Keratinocyte (primary cell): Measurements from ENCODE around the gene DNAJC2. TPM values are rescaled to one million over a fixed set of nuclear protein-coding genes. Genes with fewer than 3 reads are reported as not detected.

Source experiments
- DNase-seq: peaks from one replicate; pipeline ENCODE4 v3.0.0-alpha.2; 2011; ENCODE audit warnings: low read depth, missing footprints, low spot score
- FAIRE-seq: peaks from 2 replicates; lab custom pipeline; 2011; peaks lifted over from hg19 to GRCh38; lab: Jason Lieb, UNC
- H2AFZ ChIP-seq: 2 replicates; pipeline ENCODE4 v1.6.0; 2012; ENCODE audit warnings: low read length, control low read depth, inconsistent platforms; ENCODE audit not compliant: control insufficient read depth
- H3K27ac ChIP-seq: 2 replicates; pipeline ENCODE4 v1.5.1; 2011; ENCODE audit warnings: low read length; ENCODE audit not compliant: control insufficient read depth, insufficient read depth
- H3K27me3 ChIP-seq: 3 replicates; pipeline ENCODE4 v1.6.0; 2011; ENCODE audit warnings: low read length; ENCODE audit not compliant: control insufficient read depth, insufficient read depth; ENCODE audit errors: extremely low read depth
- H3K36me3 ChIP-seq, 2 experiments: 2 replicates in 1 of 2; 3 replicates in 1 of 2; pipeline ENCODE4 v1.5.1; 2011; ENCODE audit warnings: low read length in 2 of 2, mild to moderate bottlenecking in 1 of 2; ENCODE audit not compliant: control insufficient read depth in 2 of 2, insufficient read depth in 2 of 2; ENCODE audit errors: extremely low read depth in 1 of 2
- H3K4me1 ChIP-seq: 3 replicates; pipeline ENCODE4 v1.5.1; 2011; ENCODE audit warnings: low read length; ENCODE audit not compliant: control insufficient read depth, insufficient read depth; ENCODE audit errors: extremely low read depth
- H3K4me2 ChIP-seq: 3 replicates; pipeline ENCODE4 v1.6.0; 2011; ENCODE audit warnings: low read depth, low read length; ENCODE audit not compliant: control insufficient read depth, insufficient read depth; ENCODE audit errors: extremely low read depth
- H3K4me3 ChIP-seq, 3 experiments: fragments of 200-600 bp in 1 of 3; sonication (generic) in 1 of 3; 2 replicates in 2 of 3; 3 replicates in 1 of 3; pipeline ENCODE4 v1.5.1; 2011 to 2016; ENCODE audit warnings: low read length in 3 of 3, mild to moderate bottlenecking in 3 of 3, control low read depth in 2 of 3, inconsistent platforms in 1 of 3, low read depth in 1 of 3, mixed read lengths in 1 of 3, mixed run types in 1 of 3, moderate library complexity in 1 of 3; ENCODE audit not compliant: control insufficient read depth in 2 of 3, insufficient read depth in 2 of 3; ENCODE audit errors: extremely low read depth in 1 of 3
- H3K79me2 ChIP-seq: 2 replicates; pipeline ENCODE4 v1.6.0; 2012; ENCODE audit warnings: low read length; ENCODE audit not compliant: control insufficient read depth, insufficient read depth
- H3K9ac ChIP-seq: 3 replicates; pipeline ENCODE4 v1.6.0; 2011; ENCODE audit warnings: low read length; ENCODE audit not compliant: control insufficient read depth, insufficient read depth; ENCODE audit errors: extremely low read depth
- H3K9me1 ChIP-seq: 3 replicates; pipeline ENCODE4 v1.6.0; 2011; ENCODE audit warnings: low read length; ENCODE audit not compliant: control insufficient read depth, insufficient read depth; ENCODE audit errors: extremely low read depth
- H3K9me3 ChIP-seq: 2 replicates; pipeline ENCODE4 v1.5.1; 2012; ENCODE audit warnings: low read depth, low read length; ENCODE audit not compliant: control insufficient read depth
- H4K20me1 ChIP-seq: 3 replicates; pipeline ENCODE4 v1.6.0; 2011; ENCODE audit warnings: low read length; ENCODE audit not compliant: control insufficient read depth, insufficient read depth; ENCODE audit errors: extremely low read depth
- EZH2 ChIP-seq: IDR thresholded peaks from one replicate; pipeline ENCODE4 v1.6.1; 2012; ENCODE audit warnings: inconsistent platforms, mild to moderate bottlenecking, low read length, moderate library complexity
- dilution Hi-C: fragments of 300-500 bp; cut with MboI; formaldehyde crosslinking; loops from one replicate; pipeline ENCODE4 v1.7.0; 2020; ENCODE audit warnings: low sequenced_read_pairs; ENCODE audit not compliant: extremely low pct_ligation_motif_present
- polyA plus RNA-seq, 5 experiments: library from polyadenylated mRNA; depleted of rRNA in 3 of 5; stranded (reverse) in 3 of 5; stranded (forward) in 1 of 5; unstranded in 1 of 5; fragments of >200 nt; gene quantifications; 1 replicate in 1 of 5; 2 replicates in 3 of 5; 3 replicates in 1 of 5; pipeline versions ENCODE4 v1.2.1 to v1.2.3, GENCODE V29; 2011 to 2012; ENCODE audit warnings: missing spikeins in 2 of 5, low read depth in 1 of 5, low replicate concordance in 1 of 5
- TF ChIP-seq, protein P1 (sequence below), 3 experiments: IDR thresholded peaks in 1 of 3; conservative IDR thresholded peaks in 1 of 3; optimal IDR thresholded peaks in 1 of 3; 2 replicates in 2 of 3; 3 replicates in 1 of 3; pipeline versions ENCODE3 to v1.5.1; 2011; ENCODE audit warnings: low read length in 3 of 3, mild to moderate bottlenecking in 3 of 3, moderate library complexity in 2 of 3, control low read depth in 1 of 3, inconsistent platforms in 1 of 3; ENCODE audit not compliant: insufficient read depth in 2 of 3; ENCODE audit errors: extremely low read depth in 1 of 3

DNAJC2 gene
- polyA plus RNA-seq, 1 donor (not counting 4 experiments of a cell fraction or from before 2014, with no cell fraction given), result 25.8 TPM

DNA sequence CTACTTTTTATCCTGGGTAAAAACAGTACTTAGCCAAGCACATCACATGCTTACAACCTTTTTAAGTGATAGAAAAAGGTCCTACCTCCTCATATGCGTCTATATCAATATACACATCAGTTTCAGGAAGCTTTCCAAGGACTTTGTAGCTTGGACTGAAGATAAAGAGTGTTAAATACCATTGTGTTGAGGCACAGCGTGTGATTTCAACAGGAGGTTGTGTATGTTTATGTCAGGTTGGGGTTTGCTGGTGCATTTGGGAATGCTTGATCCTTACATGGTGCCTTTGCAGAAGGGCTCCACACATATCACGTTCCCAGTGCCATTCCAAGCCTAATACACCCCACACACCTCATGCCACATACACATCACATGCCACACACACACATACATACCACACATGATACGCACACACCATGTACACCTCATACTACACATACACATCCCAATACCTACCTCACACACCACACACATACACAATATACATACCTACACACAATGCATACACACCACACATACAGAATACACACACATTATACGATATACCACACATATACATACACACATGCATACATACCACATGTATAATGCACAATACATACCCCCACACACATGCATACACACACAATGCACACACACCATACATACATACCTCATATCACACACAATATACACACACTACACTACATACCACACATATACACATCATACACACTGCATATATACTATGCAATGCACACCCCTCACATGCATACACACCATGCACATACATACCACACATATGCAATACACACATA lies 36.0 kb upstream of the DNAJC2 start:
- no peaks in the 10 kb centered on the region for H3K9me1 ChIP-seq
- DNase-seq, result no peak
- no peak overlapping the region for H3K27ac ChIP-seq
- no peaks in the 10 kb centered on the region for H3K4me1 ChIP-seq
- dilution Hi-C loops, result no loop called here
- H4K20me1 ChIP-seq, result no peaks in the 10 kb centered on the region
- no peaks in the 10 kb centered on the region for H3K9me3 ChIP-seq
- H3K36me3 ChIP-seq, result no peaks in the 10 kb centered on the region
- H3K27me3 ChIP-seq, result no peaks in the 10 kb centered on the region
- H2AFZ ChIP-seq, result no peak overlapping the region
- no peak overlapping the region for H3K9ac ChIP-seq
- no peak for FAIRE-seq
- TF ChIP-seq EZH2, result no peak
- TF ChIP-seq, protein P1, sequence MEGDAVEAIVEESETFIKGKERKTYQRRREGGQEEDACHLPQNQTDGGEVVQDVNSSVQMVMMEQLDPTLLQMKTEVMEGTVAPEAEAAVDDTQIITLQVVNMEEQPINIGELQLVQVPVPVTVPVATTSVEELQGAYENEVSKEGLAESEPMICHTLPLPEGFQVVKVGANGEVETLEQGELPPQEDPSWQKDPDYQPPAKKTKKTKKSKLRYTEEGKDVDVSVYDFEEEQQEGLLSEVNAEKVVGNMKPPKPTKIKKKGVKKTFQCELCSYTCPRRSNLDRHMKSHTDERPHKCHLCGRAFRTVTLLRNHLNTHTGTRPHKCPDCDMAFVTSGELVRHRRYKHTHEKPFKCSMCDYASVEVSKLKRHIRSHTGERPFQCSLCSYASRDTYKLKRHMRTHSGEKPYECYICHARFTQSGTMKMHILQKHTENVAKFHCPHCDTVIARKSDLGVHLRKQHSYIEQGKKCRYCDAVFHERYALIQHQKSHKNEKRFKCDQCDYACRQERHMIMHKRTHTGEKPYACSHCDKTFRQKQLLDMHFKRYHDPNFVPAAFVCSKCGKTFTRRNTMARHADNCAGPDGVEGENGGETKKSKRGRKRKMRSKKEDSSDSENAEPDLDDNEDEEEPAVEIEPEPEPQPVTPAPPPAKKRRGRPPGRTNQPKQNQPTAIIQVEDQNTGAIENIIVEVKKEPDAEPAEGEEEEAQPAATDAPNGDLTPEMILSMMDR (optimal IDR thresholded peaks at IDR 0.05 in 1 of 3, IDR thresholded peaks at IDR 0.05 in 1 of 3, conservative IDR thresholded peaks at IDR 0.05 in 1 of 3; ENCODE audit: extremely low read depth in 1 of 3, insufficient read depth in 2 of 3, low read length in 3 of 3), result no peak
- H3K4me2 ChIP-seq, result no peak overlapping the region
- no peak overlapping the region for H3K4me3 ChIP-seq
- H3K79me2 ChIP-seq, result no peaks in the 10 kb centered on the region

DNA sequence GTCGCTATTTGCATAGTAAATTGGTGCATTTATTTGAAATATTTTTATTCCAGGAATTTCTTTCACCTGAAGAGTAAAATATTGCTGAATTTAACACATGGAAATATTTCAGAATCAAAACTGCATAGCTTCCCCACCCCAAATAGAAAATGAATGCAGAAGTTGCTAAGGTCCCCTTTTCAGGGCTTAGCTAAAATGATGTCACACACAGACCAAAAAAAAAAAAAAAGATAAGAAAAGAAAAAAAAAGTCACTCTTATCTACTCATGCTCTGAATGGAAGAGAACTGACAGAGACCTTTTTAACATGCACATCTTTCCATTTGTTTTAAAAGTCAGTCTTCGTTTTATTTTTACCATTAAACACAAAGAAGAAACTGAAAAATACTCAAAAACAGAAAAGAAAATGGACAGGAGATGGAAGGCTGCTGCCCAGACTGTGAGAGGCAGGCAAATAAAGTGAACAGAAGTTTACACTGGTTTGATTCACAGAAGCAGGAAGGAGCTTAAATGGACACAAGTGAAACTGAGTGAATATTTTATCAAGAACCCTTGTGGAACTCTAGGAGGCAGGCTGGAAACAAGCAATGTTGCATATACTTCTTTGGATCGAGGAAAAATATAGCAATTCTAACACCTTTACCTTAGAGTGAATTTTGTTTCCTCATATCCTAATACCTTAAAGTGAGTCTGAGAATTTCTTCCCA lies 34.9 kb upstream of the DNAJC2 start:
- dilution Hi-C loops, result no loop called here
- Histone ChIP-seq H3K9ac (no peak overlapping the region), H3K4me2 (no peak overlapping the region), H3K79me2 (no peaks in the 10 kb centered on the region), H4K20me1 (no peaks in the 10 kb centered on the region), H2AFZ (no peak overlapping the region), H3K4me3 (no peak overlapping the region), H3K27ac (no peak overlapping the region), H3K27me3 (no peaks in the 10 kb centered on the region), H3K9me3 (no peaks in the 10 kb centered on the region), H3K4me1 (no peaks in the 10 kb centered on the region), H3K36me3 (no peaks in the 10 kb centered on the region), H3K9me1 (no peaks in the 10 kb centered on the region)
- FAIRE-seq (no peak), DNase-seq (no peak)
- TF ChIP-seq, protein P1 (optimal IDR thresholded peaks at IDR 0.05 in 1 of 3, IDR thresholded peaks at IDR 0.05 in 1 of 3, conservative IDR thresholded peaks at IDR 0.05 in 1 of 3; ENCODE audit: extremely low read depth in 1 of 3, insufficient read depth in 2 of 3, low read length in 3 of 3), result no peak
- no peak for TF ChIP-seq EZH2
